GM23338 (cell line): ENCODE measurements around the gene AKAP7. TPM values are rescaled to one million over a fixed set of nuclear protein-coding genes. Genes with fewer than 3 reads are reported as not detected.

Source experiments
- ATAC-seq: fragments of 200-7000 bp; cut with Tn5 transposase; 3 replicates; pipeline ENCODE4 v1.9.1; 2020
- DNase-seq: peaks from one replicate; pipeline ENCODE4 v3.0.0-alpha.2; 2015; ENCODE audit warnings: low spot score
- H2AFZ ChIP-seq: fragments of 200-600 bp; sonication (generic); 2 replicates; pipeline ENCODE4 v1.8.0; 2016; ENCODE audit warnings: antibody characterized with exemption, mild to moderate bottlenecking, moderate library complexity
- H3F3A ChIP-seq: fragments of 200-600 bp; sonication (generic); replicated peaks from 2 replicates; pipeline ENCODE4 v1.8.0; 2017; ENCODE audit warnings: antibody characterized with exemption, mixed run types, low read depth
- H3K27ac ChIP-seq: fragments of 200-600 bp; sonication (generic); 2 replicates; pipeline ENCODE4 v1.6.1; 2016; ENCODE audit warnings: low read depth
- H3K27me3 ChIP-seq: fragments of 200-600 bp; sonication (generic); 2 replicates; pipeline ENCODE4 v1.8.0; 2016; ENCODE audit warnings: mild to moderate bottlenecking, mixed run types, moderate library complexity; ENCODE audit not compliant: insufficient read depth
- H3K36me3 ChIP-seq: fragments of 200-600 bp; sonication (generic); 2 replicates; pipeline ENCODE4 v1.8.0; 2016; ENCODE audit warnings: mild to moderate bottlenecking; ENCODE audit not compliant: insufficient read depth
- H3K4me1 ChIP-seq: fragments of 200-600 bp; sonication (generic); 2 replicates; pipeline ENCODE4 v1.8.0; 2016; ENCODE audit warnings: mild to moderate bottlenecking, moderate library complexity; ENCODE audit not compliant: insufficient read depth
- H3K4me2 ChIP-seq: fragments of 200-600 bp; sonication (generic); 2 replicates; pipeline ENCODE4 v1.7.1; 2017; ENCODE audit warnings: mixed run types
- H3K4me3 ChIP-seq: fragments of 200-600 bp; sonication (generic); 2 replicates; pipeline ENCODE4 v1.6.1; 2016; ENCODE audit warnings: mixed run types
- H3K79me2 ChIP-seq: fragments of 200-600 bp; sonication (generic); replicated peaks from 2 replicates; pipeline ENCODE4 v1.8.0; 2017; ENCODE audit warnings: mild to moderate bottlenecking; ENCODE audit not compliant: insufficient read depth
- H3K9me2 ChIP-seq: fragments of 200-600 bp; sonication (generic); 2 replicates; pipeline ENCODE4 v1.8.0; 2017; ENCODE audit not compliant: insufficient read depth
- H4K20me1 ChIP-seq: fragments of 200-600 bp; sonication (generic); replicated peaks from 2 replicates; pipeline ENCODE4 v1.8.0; 2017; ENCODE audit warnings: mild to moderate bottlenecking; ENCODE audit not compliant: insufficient read depth
- H3K27ac Mint-ChIP-seq: 2 replicates; pipeline ENCODE4 v1.8.0; 2020; ENCODE audit warnings: inconsistent platforms, mild to moderate bottlenecking, moderate library complexity, mixed read lengths
- H3K27me3 Mint-ChIP-seq: 3 replicates; pipeline ENCODE4 v1.8.0; 2022; ENCODE audit warnings: low read depth, mild to moderate bottlenecking, moderate library complexity, mixed read lengths, inconsistent platforms; ENCODE audit not compliant: insufficient read depth, poor library complexity
- H3K36me3 Mint-ChIP-seq: 3 replicates; pipeline ENCODE4 v1.8.0; 2021; ENCODE audit warnings: low read depth, mild to moderate bottlenecking, inconsistent platforms, moderate library complexity, mixed read lengths
- H3K4me1 Mint-ChIP-seq: 3 replicates; pipeline ENCODE4 v1.8.0; 2020; ENCODE audit warnings: mild to moderate bottlenecking, inconsistent platforms, mixed read lengths
- H3K4me3 Mint-ChIP-seq: 3 replicates; pipeline ENCODE4 v1.8.0; 2021; ENCODE audit warnings: moderate library complexity, mild to moderate bottlenecking, inconsistent platforms, mixed read lengths
- H3K9me3 Mint-ChIP-seq: 3 replicates; pipeline ENCODE4 v1.8.0; 2020; ENCODE audit warnings: moderate library complexity, mild to moderate bottlenecking, inconsistent platforms, mixed read lengths
- CREB1 ChIP-seq: fragments of 250-450 bp; sonication (Bioruptor Pico); IDR thresholded peaks from 2 replicates; pipeline ENCODE4 v1.5.0; 2020; ENCODE audit warnings: low read depth, mild to moderate bottlenecking, moderate library complexity
- ETS1 ChIP-seq: IDR thresholded peaks from 2 replicates; pipeline ENCODE4 v1.6.1; 2016; ENCODE audit warnings: antibody characterized with exemption
- EZH2 ChIP-seq: fragments of 200-600 bp; sonication (generic); IDR thresholded peaks from one replicate; pipeline ENCODE4 v1.8.0; 2017; ENCODE audit warnings: antibody characterized with exemption, mild to moderate bottlenecking, low read depth; ENCODE audit not compliant: unreplicated experiment
- EZH2phosphoT487 ChIP-seq: fragments of 200-600 bp; sonication (generic); IDR thresholded peaks from one replicate; pipeline ENCODE4 v1.8.1; 2018; ENCODE audit warnings: antibody characterized with exemption; ENCODE audit not compliant: unreplicated experiment
- NANOG ChIP-seq: IDR thresholded peaks from 2 replicates; pipeline ENCODE4 v1.6.1; 2016; ENCODE audit warnings: antibody characterized with exemption, borderline replicate concordance
- REST ChIP-seq: IDR thresholded peaks from one replicate; pipeline ENCODE4 v1.6.1; 2018; ENCODE audit warnings: antibody characterized with exemption; ENCODE audit not compliant: unreplicated experiment
- STAT1 ChIP-seq: IDR thresholded peaks from one replicate; pipeline ENCODE4 v1.6.1; 2016; ENCODE audit warnings: antibody characterized with exemption; ENCODE audit not compliant: unreplicated experiment
- polyA plus RNA-seq: library from polyadenylated mRNA; unstranded; fragments of >200 nt; fragmentation: Nextera tagmentation; extraction: Ambion mirVana; gene quantifications from 2 replicates; pipeline ENCODE4 v1.2.1, GENCODE V29; 2016
- total RNA-seq: library from RNA; depleted of rRNA; stranded (reverse); fragments of >200 nt; shearing (Covaris generic); gene quantifications from 2 replicates; pipeline ENCODE4 v1.2.3, GENCODE V29; 2014
- TF ChIP-seq, protein P1 (sequence below): fragments of 250-450 bp; sonication (Bioruptor Pico); IDR thresholded peaks from 2 replicates; pipeline ENCODE4 v1.5.0; 2020; ENCODE audit warnings: mild to moderate bottlenecking, moderate library complexity
- TF ChIP-seq, protein P2 (sequence below), 2 experiments: fragments of 200-600 bp in 1 of 2; sonication (generic) in 1 of 2; conservative IDR thresholded peaks; 2 replicates each; pipeline versions ENCODE4 v1.5.1 to v1.6.1; 2016 to 2017; ENCODE audit warnings: antibody characterized with exemption in 2 of 2, low read depth in 2 of 2, mild to moderate bottlenecking in 2 of 2, moderate library complexity in 1 of 2

The AKAP7 gene
- total and polyA plus RNA-seq, 2 experiments from 2014 or later: 12.2 to 20.0 TPM

- no peak for TF ChIP-seq NANOG
- TF ChIP-seq, protein P1, sequence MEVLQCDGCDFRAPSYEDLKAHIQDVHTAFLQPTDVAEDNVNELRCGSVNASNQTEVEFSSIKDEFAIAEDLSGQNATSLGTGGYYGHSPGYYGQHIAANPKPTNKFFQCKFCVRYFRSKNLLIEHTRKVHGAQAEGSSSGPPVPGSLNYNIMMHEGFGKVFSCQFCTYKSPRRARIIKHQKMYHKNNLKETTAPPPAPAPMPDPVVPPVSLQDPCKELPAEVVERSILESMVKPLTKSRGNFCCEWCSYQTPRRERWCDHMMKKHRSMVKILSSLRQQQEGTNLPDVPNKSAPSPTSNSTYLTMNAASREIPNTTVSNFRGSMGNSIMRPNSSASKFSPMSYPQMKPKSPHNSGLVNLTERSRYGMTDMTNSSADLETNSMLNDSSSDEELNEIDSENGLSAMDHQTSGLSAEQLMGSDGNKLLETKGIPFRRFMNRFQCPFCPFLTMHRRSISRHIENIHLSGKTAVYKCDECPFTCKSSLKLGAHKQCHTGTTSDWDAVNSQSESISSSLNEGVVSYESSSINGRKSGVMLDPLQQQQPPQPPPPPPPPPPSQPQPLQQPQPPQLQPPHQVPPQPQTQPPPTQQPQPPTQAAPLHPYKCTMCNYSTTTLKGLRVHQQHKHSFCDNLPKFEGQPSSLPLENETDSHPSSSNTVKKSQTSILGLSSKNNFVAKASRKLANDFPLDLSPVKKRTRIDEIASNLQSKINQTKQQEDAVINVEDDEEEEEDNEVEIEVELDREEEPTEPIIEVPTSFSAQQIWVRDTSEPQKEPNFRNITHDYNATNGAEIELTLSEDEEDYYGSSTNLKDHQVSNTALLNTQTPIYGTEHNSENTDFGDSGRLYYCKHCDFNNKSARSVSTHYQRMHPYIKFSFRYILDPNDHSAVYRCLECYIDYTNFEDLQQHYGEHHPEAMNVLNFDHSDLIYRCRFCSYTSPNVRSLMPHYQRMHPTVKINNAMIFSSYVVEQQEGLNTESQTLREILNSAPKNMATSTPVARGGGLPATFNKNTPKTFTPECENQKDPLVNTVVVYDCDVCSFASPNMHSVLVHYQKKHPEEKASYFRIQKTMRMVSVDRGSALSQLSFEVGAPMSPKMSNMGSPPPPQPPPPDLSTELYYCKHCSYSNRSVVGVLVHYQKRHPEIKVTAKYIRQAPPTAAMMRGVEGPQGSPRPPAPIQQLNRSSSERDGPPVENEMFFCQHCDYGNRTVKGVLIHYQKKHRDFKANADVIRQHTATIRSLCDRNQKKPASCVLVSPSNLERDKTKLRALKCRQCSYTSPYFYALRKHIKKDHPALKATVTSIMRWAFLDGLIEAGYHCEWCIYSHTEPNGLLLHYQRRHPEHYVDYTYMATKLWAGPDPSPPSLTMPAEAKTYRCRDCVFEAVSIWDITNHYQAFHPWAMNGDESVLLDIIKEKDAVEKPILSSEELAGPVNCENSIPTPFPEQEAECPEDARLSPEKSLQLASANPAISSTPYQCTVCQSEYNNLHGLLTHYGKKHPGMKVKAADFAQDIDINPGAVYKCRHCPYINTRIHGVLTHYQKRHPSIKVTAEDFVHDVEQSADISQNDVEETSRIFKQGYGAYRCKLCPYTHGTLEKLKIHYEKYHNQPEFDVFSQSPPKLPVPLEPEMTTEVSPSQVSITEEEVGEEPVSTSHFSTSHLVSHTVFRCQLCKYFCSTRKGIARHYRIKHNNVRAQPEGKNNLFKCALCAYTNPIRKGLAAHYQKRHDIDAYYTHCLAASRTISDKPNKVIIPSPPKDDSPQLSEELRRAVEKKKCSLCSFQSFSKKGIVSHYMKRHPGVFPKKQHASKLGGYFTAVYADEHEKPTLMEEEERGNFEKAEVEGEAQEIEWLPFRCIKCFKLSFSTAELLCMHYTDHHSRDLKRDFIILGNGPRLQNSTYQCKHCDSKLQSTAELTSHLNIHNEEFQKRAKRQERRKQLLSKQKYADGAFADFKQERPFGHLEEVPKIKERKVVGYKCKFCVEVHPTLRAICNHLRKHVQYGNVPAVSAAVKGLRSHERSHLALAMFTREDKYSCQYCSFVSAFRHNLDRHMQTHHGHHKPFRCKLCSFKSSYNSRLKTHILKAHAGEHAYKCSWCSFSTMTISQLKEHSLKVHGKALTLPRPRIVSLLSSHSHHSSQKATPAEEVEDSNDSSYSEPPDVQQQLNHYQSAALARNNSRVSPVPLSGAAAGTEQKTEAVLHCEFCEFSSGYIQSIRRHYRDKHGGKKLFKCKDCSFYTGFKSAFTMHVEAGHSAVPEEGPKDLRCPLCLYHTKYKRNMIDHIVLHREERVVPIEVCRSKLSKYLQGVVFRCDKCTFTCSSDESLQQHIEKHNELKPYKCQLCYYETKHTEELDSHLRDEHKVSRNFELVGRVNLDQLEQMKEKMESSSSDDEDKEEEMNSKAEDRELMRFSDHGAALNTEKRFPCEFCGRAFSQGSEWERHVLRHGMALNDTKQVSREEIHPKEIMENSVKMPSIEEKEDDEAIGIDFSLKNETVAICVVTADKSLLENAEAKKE (CRISPR knock-in tag): no peak
- no peak for TF ChIP-seq STAT1
- TF ChIP-seq EZH2: no peak
- TF ChIP-seq EZH2phosphoT487: no peak
- no peak for TF ChIP-seq REST
- TF ChIP-seq CREB1 (CRISPR knock-in tag): no peak
- TF ChIP-seq ETS1: no peak
- TF ChIP-seq, protein P2, sequence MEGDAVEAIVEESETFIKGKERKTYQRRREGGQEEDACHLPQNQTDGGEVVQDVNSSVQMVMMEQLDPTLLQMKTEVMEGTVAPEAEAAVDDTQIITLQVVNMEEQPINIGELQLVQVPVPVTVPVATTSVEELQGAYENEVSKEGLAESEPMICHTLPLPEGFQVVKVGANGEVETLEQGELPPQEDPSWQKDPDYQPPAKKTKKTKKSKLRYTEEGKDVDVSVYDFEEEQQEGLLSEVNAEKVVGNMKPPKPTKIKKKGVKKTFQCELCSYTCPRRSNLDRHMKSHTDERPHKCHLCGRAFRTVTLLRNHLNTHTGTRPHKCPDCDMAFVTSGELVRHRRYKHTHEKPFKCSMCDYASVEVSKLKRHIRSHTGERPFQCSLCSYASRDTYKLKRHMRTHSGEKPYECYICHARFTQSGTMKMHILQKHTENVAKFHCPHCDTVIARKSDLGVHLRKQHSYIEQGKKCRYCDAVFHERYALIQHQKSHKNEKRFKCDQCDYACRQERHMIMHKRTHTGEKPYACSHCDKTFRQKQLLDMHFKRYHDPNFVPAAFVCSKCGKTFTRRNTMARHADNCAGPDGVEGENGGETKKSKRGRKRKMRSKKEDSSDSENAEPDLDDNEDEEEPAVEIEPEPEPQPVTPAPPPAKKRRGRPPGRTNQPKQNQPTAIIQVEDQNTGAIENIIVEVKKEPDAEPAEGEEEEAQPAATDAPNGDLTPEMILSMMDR (conservative IDR thresholded peaks at IDR 0.05; ENCODE audit: low read depth in 2 of 2): no peak
- peaks cover 32% of the 10 kb centered on the region for H3K4me1 ChIP-seq
Observed at GRCh38 chr6:131255434-131255833, 120.2 kb downstream of the AKAP7 start.

More at GRCh38 chr6:131255434-131255833, 120.2 kb downstream of the AKAP7 start:
- Mint-ChIP-seq H3K27me3 (peaks cover 2% of the 10 kb centered on the region), H3K36me3 (peaks cover 13% of the 10 kb centered on the region; the same call in 2 of the 3 replicates), H3K27ac (no peak overlapping the region; the same call in 1 of the 2 replicates), H3K4me3 (no peak overlapping the region), H3K9me3 (peaks cover 12% of the 10 kb centered on the region), H3K4me1 (peaks cover 37% of the 10 kb centered on the region)
- no peaks in the 10 kb centered on the region for H4K20me1 ChIP-seq
- H3K4me3 ChIP-seq: no peak overlapping the region
- ATAC-seq: peak; percentile 24; the same call in 2 of the 3 replicates
- peaks cover 5% of the 10 kb centered on the region; the same call in 1 of the 2 replicates for H3K36me3 ChIP-seq
- no peaks in the 10 kb centered on the region for H3K9me2 ChIP-seq
- H3F3A ChIP-seq: no peaks in the 10 kb centered on the region
- DNase-seq: no peak
- H3K79me2 ChIP-seq: 0 out of 2 replicates have a peak, but pooled peaks cover 5% of the 10 kb centered on the region
- H3K27ac ChIP-seq: no peak overlapping the region
- no peaks in the 10 kb centered on the region for H3K27me3 ChIP-seq
- H3K4me2 ChIP-seq: no peak overlapping the region
- no peak overlapping the region for H2AFZ ChIP-seq
